HG03196 (cell line): Measurements from ENCODE around the gene TBC1D9B.
"Not testable (repeated sequence)": the region's sequence is repeated elsewhere in the genome, so short reads cannot be mapped to it uniquely, and the experiment has no call there.

ENCODE experiments used
- ATAC-seq: cut with Tn5 transposase; IDR thresholded peaks from one replicate; pipeline ENCODE4 v1.9.1; 2021; ENCODE audit not compliant: unreplicated experiment

The TBC1D9B gene

DNA sequence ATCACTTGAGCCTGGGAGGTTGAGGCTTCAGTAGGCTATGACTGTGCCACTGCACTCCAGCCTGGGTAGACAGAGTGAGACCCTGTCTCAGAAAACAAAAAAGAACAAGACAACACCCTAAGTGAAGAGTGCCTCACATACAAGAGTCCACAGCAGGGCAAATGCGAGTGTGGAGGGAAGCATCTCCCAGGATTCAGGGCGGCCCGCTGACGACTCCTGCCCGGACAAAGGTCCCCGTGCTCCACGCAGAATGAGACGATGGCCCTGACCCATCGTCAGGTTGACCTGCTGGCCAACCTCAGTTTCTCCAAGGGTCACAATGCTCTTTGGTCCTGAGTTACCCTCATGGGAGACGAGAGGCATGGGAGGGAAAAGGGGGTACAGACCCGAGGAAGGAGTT is 67.4 kb downstream of the TBC1D9B start:
- ATAC-seq, result no peak

DNA sequence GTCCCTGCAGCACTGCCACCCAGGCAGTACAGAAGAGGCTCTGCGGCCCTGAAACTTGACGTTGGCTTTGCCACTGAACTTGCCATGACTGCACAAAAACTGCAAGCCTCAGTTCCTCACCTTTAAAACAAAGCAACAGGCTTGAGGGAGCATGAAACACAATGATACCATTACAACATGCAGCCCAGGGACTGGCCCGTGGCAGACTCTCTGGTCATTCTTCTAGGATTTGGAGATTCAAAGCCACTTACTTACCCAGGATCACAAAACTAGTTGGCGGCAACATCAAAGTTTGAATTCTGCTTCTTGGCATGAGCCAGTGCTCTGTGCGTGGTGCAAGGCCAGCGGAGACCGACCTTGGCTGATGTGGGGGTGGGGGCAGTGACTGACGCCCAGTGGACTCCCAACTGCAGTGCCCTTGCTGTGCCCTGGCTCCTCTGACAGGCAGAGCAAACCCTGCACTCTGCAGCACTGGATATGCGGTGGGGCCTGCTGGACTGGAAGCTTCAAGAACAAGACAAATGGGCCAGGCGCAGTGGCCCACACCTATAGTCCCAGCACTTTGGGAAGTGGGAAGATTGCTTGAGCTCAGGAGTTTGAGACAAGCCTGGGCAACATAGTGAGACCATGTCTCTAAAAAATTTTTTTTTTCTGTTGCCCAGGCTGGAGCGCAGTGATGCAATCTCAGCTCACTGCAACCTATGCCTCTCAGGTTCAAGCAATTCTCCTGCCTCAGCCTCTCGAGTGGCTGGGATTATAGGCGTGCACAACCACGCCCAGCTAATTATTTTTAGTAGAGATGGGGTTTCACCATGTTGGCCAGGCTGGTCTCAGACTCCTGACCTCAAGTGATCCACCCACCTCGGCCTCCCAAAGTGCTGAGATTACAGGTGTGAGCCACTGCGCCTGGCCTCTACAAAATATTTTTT is 68.1 kb downstream of the TBC1D9B start:
- no peak for ATAC-seq

DNA sequence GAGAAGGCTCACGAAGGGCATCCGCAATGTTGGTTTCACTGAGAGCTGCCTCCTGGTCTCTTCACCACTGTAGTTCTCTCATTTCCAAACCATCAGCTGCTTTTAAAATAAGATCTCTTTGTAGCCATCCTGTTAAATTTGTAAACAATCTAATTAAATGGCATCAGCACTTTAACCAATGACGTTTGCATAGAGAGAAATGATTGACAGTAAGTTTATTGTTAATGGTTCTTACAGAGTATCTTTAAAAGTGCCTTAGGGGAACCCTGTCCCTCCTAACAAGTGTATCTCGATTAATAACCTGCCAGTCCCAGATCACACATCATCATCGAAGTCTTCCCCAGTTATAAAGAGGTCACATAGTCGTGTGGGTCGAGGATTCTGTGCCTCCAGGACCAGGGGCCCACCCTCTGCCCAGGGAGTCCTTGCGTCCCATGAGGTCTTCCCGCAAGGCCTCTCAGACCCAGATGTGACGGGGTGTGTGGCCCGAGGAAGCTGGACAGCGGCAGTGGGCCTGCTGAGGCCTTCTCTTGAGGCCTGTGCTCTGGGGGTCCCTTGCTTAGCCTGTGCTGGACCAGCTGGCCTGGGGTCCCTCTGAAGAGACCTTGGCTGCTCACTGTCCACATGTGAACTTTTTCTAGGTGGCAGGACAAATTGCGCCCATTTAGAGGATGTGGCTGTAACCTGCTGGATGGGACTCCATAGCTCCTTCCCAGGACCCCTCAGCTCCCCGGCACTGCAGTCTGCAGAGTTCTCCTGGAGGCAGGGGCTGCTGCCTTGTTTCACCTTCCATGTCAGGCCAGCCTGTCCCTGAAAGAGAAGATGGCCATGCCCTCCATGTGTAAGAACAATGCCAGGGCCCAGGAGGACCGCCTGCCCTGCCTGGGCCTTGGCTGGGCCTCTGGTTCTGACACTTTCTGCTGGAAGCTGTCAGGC is 70.4 kb downstream of the TBC1D9B start:
- ATAC-seq, result no peak

DNA sequence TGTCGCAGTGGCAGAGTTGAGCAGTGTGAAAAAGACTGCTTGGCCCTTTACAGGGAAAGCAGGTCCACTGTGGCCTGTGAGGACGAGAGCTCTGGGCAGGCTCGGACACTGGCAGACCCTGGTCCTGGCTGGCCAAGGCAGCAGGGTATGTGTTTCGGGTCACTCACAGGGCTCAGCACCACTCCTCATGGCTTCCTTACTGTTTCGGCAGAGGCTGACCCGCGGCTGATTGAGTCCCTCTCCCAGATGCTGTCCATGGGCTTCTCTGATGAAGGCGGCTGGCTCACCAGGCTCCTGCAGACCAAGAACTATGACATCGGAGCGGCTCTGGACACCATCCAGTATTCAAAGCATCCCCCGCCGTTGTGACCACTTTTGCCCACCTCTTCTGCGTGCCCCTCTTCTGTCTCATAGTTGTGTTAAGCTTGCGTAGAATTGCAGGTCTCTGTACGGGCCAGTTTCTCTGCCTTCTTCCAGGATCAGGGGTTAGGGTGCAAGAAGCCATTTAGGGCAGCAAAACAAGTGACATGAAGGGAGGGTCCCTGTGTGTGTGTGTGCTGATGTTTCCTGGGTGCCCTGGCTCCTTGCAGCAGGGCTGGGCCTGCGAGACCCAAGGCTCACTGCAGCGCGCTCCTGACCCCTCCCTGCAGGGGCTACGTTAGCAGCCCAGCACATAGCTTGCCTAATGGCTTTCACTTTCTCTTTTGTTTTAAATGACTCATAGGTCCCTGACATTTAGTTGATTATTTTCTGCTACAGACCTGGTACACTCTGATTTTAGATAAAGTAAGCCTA is 71.3 kb downstream of the TBC1D9B start:
- ATAC-seq, result no peak

- ATAC-seq, result not testable (repeated sequence)
Measured at GRCh38 chr5:179834871-179835270, 72.8 kb downstream of the TBC1D9B start.

DNA sequence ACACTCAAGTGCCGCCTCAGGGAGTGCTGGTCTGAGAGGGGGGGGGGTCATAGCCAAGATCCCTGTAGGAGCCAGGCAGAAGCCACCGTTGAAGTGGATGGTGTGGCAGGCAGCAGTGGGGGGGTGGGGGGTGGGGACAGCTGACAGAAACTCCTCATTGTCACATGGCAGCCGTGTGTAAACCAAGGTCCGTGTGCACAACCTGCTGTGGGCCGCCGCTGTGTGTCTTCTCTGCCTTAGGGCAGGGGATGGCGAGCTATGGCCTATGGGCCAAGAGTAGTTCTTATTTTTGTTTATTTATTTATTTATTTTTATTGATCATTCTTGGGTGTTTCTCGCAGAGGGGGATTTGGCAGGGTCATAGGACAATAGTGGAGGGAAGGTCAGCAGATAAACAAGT is 73.6 kb downstream of the TBC1D9B start:
- no peak for ATAC-seq

DNA sequence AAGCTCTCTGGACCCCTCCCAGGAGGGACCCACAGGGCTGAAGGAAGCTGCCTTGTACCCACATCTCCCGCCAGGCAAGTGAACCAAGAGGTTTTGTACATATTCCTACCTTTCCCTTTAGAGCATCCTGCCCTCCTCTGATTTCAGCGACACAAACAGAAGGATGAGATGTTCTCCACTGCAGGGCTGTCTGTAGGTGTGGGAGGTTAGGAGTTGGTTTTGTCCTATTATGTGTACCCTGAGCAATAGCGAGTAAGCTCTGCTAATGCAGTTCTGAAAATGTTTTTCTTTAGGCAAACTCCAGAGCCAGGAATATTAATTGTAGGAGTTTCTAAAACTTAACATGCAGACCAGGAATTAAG is 74.0 kb downstream of the TBC1D9B start:
- no peak for ATAC-seq

GRCh38 chr5:179833056-179833708 is 74.5 kb downstream of the TBC1D9B start:
- ATAC-seq, result no peak

GRCh38 chr5:179832039-179832745 is 75.5 kb downstream of the TBC1D9B start:
- no peak for ATAC-seq

DNA sequence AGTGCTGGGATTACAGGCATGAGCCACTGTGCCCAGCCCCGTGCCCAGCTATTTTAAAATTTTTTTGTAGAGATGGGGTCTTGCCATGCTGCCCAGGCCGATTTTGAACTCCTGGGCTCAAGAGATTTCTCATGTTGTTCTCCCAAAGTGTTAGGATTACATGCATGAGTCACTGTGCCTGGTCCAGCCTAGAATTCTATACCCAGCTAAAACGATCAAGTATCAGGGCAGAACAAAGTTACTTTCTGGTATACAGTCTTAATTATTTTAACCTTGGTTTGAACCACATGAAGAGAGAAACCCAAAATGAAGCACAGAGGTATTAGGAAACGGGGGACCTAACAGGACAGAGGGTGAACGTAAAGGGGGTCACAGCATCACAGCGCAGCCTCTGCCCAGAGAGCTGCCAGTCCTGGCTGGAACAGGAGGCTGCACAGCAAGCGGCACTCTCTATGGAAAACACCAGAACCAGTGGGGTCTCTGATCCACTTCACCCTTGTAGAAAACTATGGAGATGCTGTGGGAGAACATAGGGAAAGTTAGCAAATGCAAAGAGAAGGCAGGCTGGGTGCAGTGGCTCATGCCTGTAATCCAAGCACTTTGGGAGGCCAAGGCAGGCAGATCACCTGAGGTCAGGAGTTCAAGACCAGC is 76.8 kb downstream of the TBC1D9B start:
- no peak for ATAC-seq

DNA sequence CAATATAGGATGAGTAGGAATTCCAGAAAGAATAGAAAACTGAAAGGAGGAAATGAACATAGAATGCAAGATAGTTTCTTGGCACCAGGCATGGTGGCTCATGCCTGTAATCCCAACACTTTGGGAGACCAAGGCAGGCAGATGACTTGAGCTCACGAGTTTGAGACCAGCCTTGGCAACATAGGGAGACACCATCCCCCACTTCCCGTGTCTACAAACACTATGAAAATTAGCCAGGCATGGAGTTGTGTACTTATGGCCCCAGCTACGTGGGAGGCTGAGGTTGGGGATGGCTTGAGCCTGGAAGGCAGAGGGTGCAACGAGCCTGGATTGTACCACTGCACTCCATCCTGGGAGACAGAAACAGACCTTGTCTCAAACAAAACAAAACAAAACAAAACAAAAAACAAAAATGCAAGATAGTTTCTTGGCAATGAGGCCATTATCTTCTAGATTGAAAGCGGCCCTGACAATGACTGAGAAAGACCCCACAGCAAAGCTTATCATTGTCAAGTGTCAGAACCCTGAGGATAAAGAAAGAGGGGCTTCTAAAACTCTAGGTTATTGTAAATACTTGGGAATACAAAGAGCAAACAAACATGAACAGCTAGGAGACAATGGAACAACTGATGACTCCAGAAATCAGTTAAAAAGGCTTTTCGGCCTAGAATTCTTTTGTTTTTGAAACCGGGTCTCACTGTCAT is 77.8 kb downstream of the TBC1D9B start:
- no peak for ATAC-seq

GRCh38 chr5:179828756-179829421 is 78.8 kb downstream of the TBC1D9B start:
- ATAC-seq, result no peak

GRCh38 chr5:179827680-179828079 is 80.0 kb downstream of the TBC1D9B start:
- ATAC-seq, result no peak

GRCh38 chr5:179825655-179826182 is 82.0 kb downstream of the TBC1D9B start:
- no peak for ATAC-seq

DNA sequence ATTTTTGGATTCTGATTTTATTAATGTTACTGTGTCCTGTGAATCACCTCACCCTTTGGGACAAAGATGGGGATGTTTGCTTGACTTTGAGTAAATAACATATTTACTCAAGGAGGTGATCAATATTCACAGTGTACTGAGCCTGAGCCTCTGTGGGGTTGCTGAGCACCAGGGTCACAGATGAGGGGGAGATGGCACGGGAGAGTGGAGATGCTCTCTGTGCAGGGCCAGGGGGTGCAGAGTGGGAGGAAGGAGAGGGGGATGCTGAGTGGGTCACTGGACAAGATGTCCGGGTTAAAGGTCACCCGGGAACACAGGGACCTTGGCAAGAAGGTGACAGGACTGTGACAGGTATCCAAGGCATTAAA is 83.0 kb downstream of the TBC1D9B start:
- no peak for ATAC-seq

- no peak for ATAC-seq
Measured at GRCh38 chr5:179823937-179824744, 83.6 kb downstream of the TBC1D9B start.

DNA sequence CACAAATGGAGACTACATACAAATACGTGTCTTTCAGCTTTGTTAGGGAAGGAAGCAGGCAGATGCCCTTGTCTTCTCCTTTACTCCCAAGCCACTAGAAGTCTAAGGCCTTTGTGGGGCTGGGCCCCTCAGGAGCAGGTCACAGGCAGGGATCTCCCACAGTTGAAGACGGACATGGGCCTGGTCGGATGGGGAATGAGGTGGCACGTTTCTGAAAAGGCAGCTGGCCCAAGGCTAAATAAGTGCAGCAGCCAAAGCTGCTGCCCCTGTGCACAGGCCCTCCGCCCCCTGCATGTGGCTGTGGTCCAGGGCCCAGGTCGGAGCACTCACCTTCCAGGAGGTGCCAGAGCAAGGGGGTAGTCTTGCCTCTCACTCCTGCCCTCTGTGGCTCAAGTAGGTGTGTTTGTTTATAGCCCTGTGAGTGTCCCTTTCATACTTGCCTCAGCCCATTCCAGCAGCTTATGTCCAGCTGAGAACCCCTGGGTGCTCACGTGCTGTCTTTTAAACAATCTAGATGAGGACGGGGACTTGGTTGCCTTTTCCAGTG is 85.2 kb downstream of the TBC1D9B start:
- no peak for ATAC-seq
